Mesendoderm (in vitro differentiated cells): ENCODE results near the gene NEDD4.

Source experiments
- DNase-seq: peaks from one replicate; pipeline ENCODE4 v3.0.0; 2013
- H2AK5ac ChIP-seq: 2 replicates; pipeline ENCODE4 v1.6.1; 2013; ENCODE audit warnings: low read length, inconsistent platforms
- H2BK120ac ChIP-seq: 2 replicates; pipeline ENCODE4 v1.6.1; 2013; ENCODE audit warnings: low read depth, mild to moderate bottlenecking, low read length, moderate library complexity, mixed read lengths
- H2BK15ac ChIP-seq: replicated peaks from 2 replicates; pipeline ENCODE4 v1.6.1; 2013; ENCODE audit warnings: low read depth, mild to moderate bottlenecking, moderate library complexity
- H2BK5ac ChIP-seq: 2 replicates; pipeline ENCODE4 v1.6.1; 2013; ENCODE audit warnings: low read length, inconsistent platforms
- H3K18ac ChIP-seq: 2 replicates; pipeline ENCODE4 v1.6.1; 2013; ENCODE audit warnings: mild to moderate bottlenecking, low read length, mixed read lengths
- H3K23ac ChIP-seq: one replicate; pipeline ENCODE4 v1.6.1; 2013; ENCODE audit warnings: low read length
- H3K27ac ChIP-seq: 2 replicates; pipeline ENCODE4 v1.5.1; 2013; ENCODE audit warnings: low read depth, mild to moderate bottlenecking, inconsistent platforms, low read length, moderate library complexity
- H3K27me3 ChIP-seq: 2 replicates; pipeline ENCODE4 v1.6.1; 2013; ENCODE audit warnings: low read length, control low read depth, mild to moderate bottlenecking, inconsistent platforms; ENCODE audit not compliant: insufficient read depth, poor library complexity
- H3K36me3 ChIP-seq: 2 replicates; pipeline ENCODE4 v1.6.1; 2013; ENCODE audit warnings: low read length, inconsistent platforms; ENCODE audit not compliant: control insufficient read depth, insufficient read depth
- H3K4ac ChIP-seq: one replicate; pipeline ENCODE4 v1.6.1; 2013; ENCODE audit warnings: low read depth, mild to moderate bottlenecking, low read length, moderate library complexity
- H3K4me1 ChIP-seq: 2 replicates; pipeline ENCODE4 v1.6.1; 2013; ENCODE audit warnings: low read depth, low read length, inconsistent platforms; ENCODE audit not compliant: control insufficient read depth
- H3K4me2 ChIP-seq: 2 replicates; pipeline ENCODE4 v1.6.1; 2013; ENCODE audit warnings: low read length
- H3K4me3 ChIP-seq: 2 replicates; pipeline ENCODE4 v1.5.1; 2013; ENCODE audit warnings: mild to moderate bottlenecking, low read length
- H3K56ac ChIP-seq: one replicate; pipeline ENCODE4 v1.6.1; 2013; ENCODE audit warnings: low read length
- H3K79me1 ChIP-seq: 2 replicates; pipeline ENCODE4 v1.6.1; 2013; ENCODE audit warnings: low read length, inconsistent platforms
- H3K79me2 ChIP-seq: 2 replicates; pipeline ENCODE4 v1.6.1; 2013; ENCODE audit warnings: mild to moderate bottlenecking, low read length; ENCODE audit not compliant: control insufficient read depth, insufficient read depth
- H3K9ac ChIP-seq: 2 replicates; pipeline ENCODE4 v1.6.1; 2013; ENCODE audit warnings: low read length, inconsistent platforms
- H4K5ac ChIP-seq: one replicate; pipeline ENCODE4 v1.6.1; 2013; ENCODE audit warnings: low read length
- H4K8ac ChIP-seq: one replicate; pipeline ENCODE4 v1.6.1; 2013; ENCODE audit warnings: low read depth, mild to moderate bottlenecking, control low read depth, low read length, moderate library complexity
- WGBS: extraction: QIAGEN DNeasy Blood & Tissue Kit; methylation state at CpG from one replicate; pipeline ENCODE4 v1.1.7; 2013; ENCODE audit warnings: low lambda C conversion rate, missing lambda C conversion rate; ENCODE audit not compliant: insufficient coverage; ENCODE audit errors: extremely low coverage; 5-methylcytosine and 5-hydroxymethylcytosine counted together

The NEDD4 gene

DNA sequence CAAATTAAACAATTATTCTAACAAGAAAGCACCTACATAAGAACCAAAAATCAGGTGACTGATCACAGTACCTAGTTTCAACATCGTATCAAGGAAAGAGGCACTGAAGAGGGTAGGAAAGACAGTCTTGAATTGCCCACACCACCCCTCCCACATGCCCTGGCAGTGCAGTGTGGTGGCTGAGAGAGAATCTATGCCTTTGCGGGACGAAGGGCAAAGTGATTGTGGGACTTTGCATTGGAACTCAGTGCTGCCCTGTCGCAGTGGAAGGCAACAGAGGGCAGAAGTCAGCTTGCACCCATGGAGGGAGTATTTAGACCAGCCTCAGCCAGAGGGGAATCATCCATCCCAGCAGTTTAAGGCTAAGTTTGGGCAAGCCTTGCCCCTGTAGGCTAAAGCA is 24.5 kb downstream of the NEDD4 start:
- Histone ChIP-seq H3K56ac (no peak overlapping the region), H2BK120ac (no peak overlapping the region), H3K4me2 (no peak overlapping the region), H3K79me2 (no peaks in the 10 kb centered on the region), H2BK5ac (no peak overlapping the region), H3K4me1 (no peaks in the 10 kb centered on the region), H3K9ac (no peak overlapping the region), H3K79me1 (no peaks in the 10 kb centered on the region), H4K8ac (no peak overlapping the region), H3K4me3 (no peak overlapping the region), H3K23ac (no peak overlapping the region), H3K27ac (no peak overlapping the region), H3K27me3 (no peaks in the 10 kb centered on the region), H2AK5ac (no peak overlapping the region), H3K18ac (no peak overlapping the region), H2BK15ac (no peak overlapping the region), H3K4ac (no peak overlapping the region), H3K36me3 (no peaks in the 10 kb centered on the region), H4K5ac (no peak overlapping the region)
- WGBS: no CpG with 5 or more reads among the region's 4 CpGs
- no peak for DNase-seq

DNA sequence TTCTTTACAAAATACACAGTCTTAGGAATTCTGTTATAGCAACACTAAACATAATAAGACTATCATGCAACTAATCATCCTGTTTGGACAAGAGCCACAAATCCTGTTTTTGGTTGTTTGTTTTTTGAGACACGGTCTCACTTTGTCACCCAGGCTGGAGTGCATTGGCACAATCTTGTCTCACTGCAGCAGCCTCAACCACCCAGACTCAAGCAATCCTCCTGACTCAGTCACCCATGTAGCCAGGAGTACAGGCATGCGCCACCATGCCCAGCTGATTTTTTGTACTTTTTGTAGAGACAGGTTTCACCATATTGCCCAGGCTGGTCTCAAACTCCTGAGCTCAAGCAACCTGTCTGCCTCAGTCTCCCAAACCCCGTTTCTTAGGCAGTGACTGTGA is 28.3 kb downstream of the NEDD4 start:
- Histone ChIP-seq H4K8ac (no peak overlapping the region), H3K23ac (no peak overlapping the region), H2BK15ac (no peak overlapping the region), H3K79me2 (no peaks in the 10 kb centered on the region), H2BK5ac (no peak overlapping the region), H3K18ac (no peak overlapping the region), H3K9ac (no peak overlapping the region), H3K4ac (no peak overlapping the region), H4K5ac (no peak overlapping the region), H3K36me3 (no peaks in the 10 kb centered on the region), H3K27ac (no peak overlapping the region), H3K4me3 (no peak overlapping the region), H2BK120ac (no peak overlapping the region), H3K4me2 (no peak overlapping the region), H3K4me1 (no peaks in the 10 kb centered on the region), H2AK5ac (no peak overlapping the region), H3K56ac (no peak overlapping the region), H3K79me1 (no peaks in the 10 kb centered on the region), H3K27me3 (no peaks in the 10 kb centered on the region)
- WGBS: no CpG with 5 or more reads among the region's 3 CpGs
- no peak for DNase-seq

DNA sequence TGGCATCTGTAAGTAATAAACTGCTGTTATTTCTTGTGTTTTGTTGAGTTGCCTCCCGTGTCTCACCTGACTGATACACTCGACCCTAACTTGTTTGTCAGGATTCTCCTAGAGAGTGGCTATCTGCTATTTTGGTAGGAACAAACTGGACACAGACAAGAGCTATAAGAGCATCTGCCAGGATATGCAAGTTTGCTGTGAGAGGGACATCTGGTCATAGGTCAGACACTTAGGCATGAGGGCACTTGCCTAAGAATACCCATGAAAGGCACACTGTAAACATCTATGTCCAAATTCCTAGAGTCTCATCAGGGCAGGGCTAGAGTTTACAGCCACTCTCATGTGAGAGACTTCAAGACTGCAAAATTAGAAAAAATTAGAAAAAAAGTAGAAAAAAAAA is 32.5 kb downstream of the NEDD4 start:
- Histone ChIP-seq H3K4ac (no peak overlapping the region), H4K5ac (no peak overlapping the region), H3K18ac (no peak overlapping the region), H2BK15ac (no peak overlapping the region), H2BK120ac (no peak overlapping the region), H3K27me3 (no peaks in the 10 kb centered on the region), H3K4me1 (no peaks in the 10 kb centered on the region), H3K56ac (no peak overlapping the region), H3K4me3 (no peak overlapping the region), H3K27ac (no peak overlapping the region), H3K9ac (no peak overlapping the region), H3K4me2 (no peak overlapping the region), H3K23ac (no peak overlapping the region), H3K79me1 (no peaks in the 10 kb centered on the region), H3K79me2 (no peaks in the 10 kb centered on the region), H4K8ac (no peak overlapping the region), H2AK5ac (no peak overlapping the region), H3K36me3 (no peaks in the 10 kb centered on the region), H2BK5ac (no peak overlapping the region)
- no peak for DNase-seq
- no CpG with 5 or more reads among the region's 2 CpGs for WGBS

DNA sequence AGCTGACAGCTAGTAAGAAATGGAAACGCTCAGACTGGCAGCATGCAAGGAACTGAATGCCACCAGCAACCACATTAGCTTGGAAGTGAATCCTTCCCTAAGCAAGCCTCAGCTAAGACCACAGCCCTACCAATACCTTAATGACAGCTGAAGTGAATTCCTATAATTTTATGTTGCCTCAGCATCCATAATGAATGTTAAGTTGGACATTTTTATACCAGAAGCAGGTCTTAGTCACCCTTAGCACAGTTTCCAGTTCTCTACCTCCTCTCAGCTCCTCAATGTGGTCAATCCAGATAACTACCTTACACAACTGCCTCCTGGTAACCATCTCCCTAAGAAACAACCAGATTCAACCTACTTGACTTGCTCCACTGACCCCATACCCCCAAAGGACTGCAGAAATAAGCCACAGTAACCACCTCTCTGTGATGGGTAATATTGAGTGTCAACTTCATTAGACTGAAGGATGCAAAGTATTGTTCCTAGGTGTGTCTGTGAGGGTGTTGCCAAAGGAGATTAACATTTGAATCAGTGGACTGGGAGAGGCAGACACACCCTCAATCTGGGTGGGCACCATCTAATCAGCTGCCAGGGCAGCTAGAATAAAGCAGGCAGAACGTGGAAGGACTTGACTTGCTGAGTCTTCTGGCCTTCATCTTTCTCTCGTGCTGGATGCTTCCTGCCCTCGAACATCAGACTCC is 33.5 kb downstream of the NEDD4 start:
- Histone ChIP-seq H2BK15ac (no peak overlapping the region), H3K36me3 (no peaks in the 10 kb centered on the region), H3K9ac (no peak overlapping the region), H3K27ac (no peak overlapping the region), H4K8ac (no peak overlapping the region), H3K4me3 (no peak overlapping the region), H3K56ac (no peak overlapping the region), H3K18ac (no peak overlapping the region), H4K5ac (no peak overlapping the region), H2BK120ac (no peak overlapping the region), H3K4me1 (no peaks in the 10 kb centered on the region), H3K27me3 (no peaks in the 10 kb centered on the region), H3K4me2 (no peak overlapping the region), H3K4ac (no peak overlapping the region), H3K79me2 (no peaks in the 10 kb centered on the region), H3K79me1 (no peaks in the 10 kb centered on the region), H2AK5ac (no peak overlapping the region), H3K23ac (no peak overlapping the region), H2BK5ac (no peak overlapping the region)
- DNase-seq: no peak
- WGBS: no CpG with 5 or more reads among the region's 4 CpGs

DNA sequence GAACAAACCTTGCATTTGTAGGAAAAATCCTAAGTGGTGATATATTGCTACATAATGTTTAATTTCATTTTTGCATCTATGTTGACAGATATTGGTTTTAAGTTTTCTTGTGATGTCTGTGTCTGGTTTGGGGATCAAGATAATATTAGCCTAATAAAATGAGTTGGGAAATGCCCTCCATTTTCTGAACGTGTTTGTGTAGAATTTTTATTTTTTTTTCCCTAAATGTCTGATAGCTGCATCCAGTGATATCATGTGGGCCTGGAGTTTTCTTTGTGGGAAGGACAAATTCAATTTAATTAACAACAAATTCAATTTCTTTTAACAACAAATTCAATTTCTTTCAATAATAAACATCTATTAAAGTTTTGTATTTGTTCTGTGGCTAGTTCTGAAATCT is 35.1 kb downstream of the NEDD4 start:
- H3K79me2 ChIP-seq: no peaks in the 10 kb centered on the region
- H3K4me2 ChIP-seq: no peak overlapping the region
- H4K5ac ChIP-seq: no peak overlapping the region
- no peak overlapping the region for H3K56ac ChIP-seq
- no peak overlapping the region for H2BK15ac ChIP-seq
- no peak overlapping the region for H3K23ac ChIP-seq
- no peak overlapping the region for H3K4ac ChIP-seq
- no peaks in the 10 kb centered on the region for H3K36me3 ChIP-seq
- WGBS: no CpG with 5 or more reads among the region's 1 CpG
- H3K79me1 ChIP-seq: no peaks in the 10 kb centered on the region
- H2BK5ac ChIP-seq: no peak overlapping the region
- H3K18ac ChIP-seq: no peak overlapping the region
- no peak overlapping the region for H2BK120ac ChIP-seq
- no peaks in the 10 kb centered on the region for H3K4me1 ChIP-seq
- H3K27me3 ChIP-seq: no peaks in the 10 kb centered on the region
- no peak overlapping the region for H2AK5ac ChIP-seq
- H3K9ac ChIP-seq: no peak overlapping the region
- no peak overlapping the region for H4K8ac ChIP-seq
- no peak overlapping the region for H3K27ac ChIP-seq
- no peak overlapping the region for H3K4me3 ChIP-seq
- no peak for DNase-seq
